UCSD-AML1 (cell line): Measurements from ENCODE around the gene SDK2.

Experiments used
- DNase-seq: peaks from one replicate; lab custom pipeline; 2025; ENCODE audit not compliant: unreplicated experiment; lab: John Stamatoyannopoulos, UW

Gene SDK2

GRCh38 chr17:73613271-73614233 lies 30.7 kb downstream of the SDK2 start:
- no peak for DNase-seq

- DNase-seq, result no peak
These were observed 32.2 kb downstream of the SDK2 start for GRCh38 chr17:73612031-73612472.

- DNase-seq, result no peak
These were observed 32.6 kb downstream of the SDK2 start for GRCh38 chr17:73611630-73612029.

- no peak for DNase-seq
These were observed 33.8 kb downstream of the SDK2 start for GRCh38 chr17:73610331-73610911.

- DNase-seq, result no peak
These were observed 34.5 kb downstream of the SDK2 start for GRCh38 chr17:73609758-73610157.

- DNase-seq, result no peak
These were observed 35.2 kb downstream of the SDK2 start for GRCh38 chr17:73609060-73609459.

- DNase-seq, result no peak
These were observed 38.8 kb downstream of the SDK2 start for GRCh38 chr17:73605444-73605843.

GRCh38 chr17:73604476-73604875 lies 39.8 kb downstream of the SDK2 start:
- no peak for DNase-seq

GRCh38 chr17:73603971-73604370 lies 40.3 kb downstream of the SDK2 start:
- DNase-seq, result no peak

- DNase-seq, result no peak
These were observed 44.0 kb downstream of the SDK2 start for GRCh38 chr17:73600103-73600871.

- no peak for DNase-seq
These were observed 44.6 kb downstream of the SDK2 start for GRCh38 chr17:73599599-73599998.

GRCh38 chr17:73598212-73598611 lies 46.0 kb downstream of the SDK2 start:
- no peak for DNase-seq

GRCh38 chr17:73595931-73596330 lies 48.3 kb downstream of the SDK2 start:
- no peak for DNase-seq

GRCh38 chr17:73595479-73595878 lies 48.8 kb downstream of the SDK2 start:
- DNase-seq, result peak; percentile 52

- no peak for DNase-seq
These were observed 49.2 kb downstream of the SDK2 start for GRCh38 chr17:73595068-73595467.

- DNase-seq, result no peak
These were observed 49.6 kb downstream of the SDK2 start for GRCh38 chr17:73594598-73594997.

- DNase-seq, result no peak
These were observed 50.2 kb downstream of the SDK2 start for GRCh38 chr17:73594025-73594424.

GRCh38 chr17:73593249-73593965 lies 50.8 kb downstream of the SDK2 start:
- DNase-seq, result no peak

- no peak for DNase-seq
These were observed 51.7 kb downstream of the SDK2 start for GRCh38 chr17:73592501-73592961.

GRCh38 chr17:73592079-73592415 lies 52.2 kb downstream of the SDK2 start:
- DNase-seq, result no peak
